KMS-11 (cell line): ENCODE results near the gene ATRIP.
A peak's percentile ranks its signal among the peaks of the same experiment; 100 is the strongest.

Source experiments
- H2AFZ ChIP-seq: fragments of 200-600 bp; sonication (generic); 2 replicates; pipeline ENCODE4 v1.6.1; 2016; ENCODE audit warnings: antibody characterized with exemption, mixed run types, low read depth
- H3K27ac ChIP-seq: fragments of 200-600 bp; sonication (generic); 2 replicates; pipeline ENCODE4 v1.6.1; 2016; ENCODE audit warnings: mild to moderate bottlenecking, mixed run types
- H3K27me3 ChIP-seq: fragments of 200-600 bp; sonication (generic); 2 replicates; pipeline ENCODE4 v1.6.1; 2017; ENCODE audit warnings: mild to moderate bottlenecking, low read depth, mixed run types, moderate library complexity; ENCODE audit not compliant: insufficient read depth
- H3K36me3 ChIP-seq: fragments of 200-600 bp; sonication (generic); 2 replicates; pipeline ENCODE4 v1.6.1; 2017; ENCODE audit warnings: mild to moderate bottlenecking, mixed run types; ENCODE audit not compliant: insufficient read depth
- H3K4me1 ChIP-seq: fragments of 200-600 bp; sonication (generic); 2 replicates; pipeline ENCODE4 v1.6.1; 2016; ENCODE audit warnings: mild to moderate bottlenecking, low read depth, mixed run types; ENCODE audit not compliant: poor library complexity, severe bottlenecking
- H3K4me2 ChIP-seq: fragments of 200-600 bp; sonication (generic); 2 replicates; pipeline ENCODE4 v1.7.0; 2016; ENCODE audit warnings: mild to moderate bottlenecking, mixed run types
- H3K4me3 ChIP-seq: fragments of 200-600 bp; sonication (generic); IDR thresholded peaks from 2 replicates; pipeline ENCODE4 v1.6.1; 2017; ENCODE audit warnings: low read depth, low read length, mixed read lengths; ENCODE audit not compliant: insufficient read depth
- H3K79me2 ChIP-seq: fragments of 200-600 bp; sonication (generic); 2 replicates; pipeline ENCODE4 v1.6.1; 2016; ENCODE audit warnings: low read depth, mixed run types; ENCODE audit not compliant: insufficient read depth
- H3K9ac ChIP-seq: fragments of 200-600 bp; sonication (generic); 2 replicates; pipeline ENCODE4 v1.6.1; 2016; ENCODE audit warnings: mild to moderate bottlenecking, mixed run types
- H4K20me1 ChIP-seq: fragments of 200-600 bp; sonication (generic); 2 replicates; pipeline ENCODE4 v1.6.1; 2016; ENCODE audit warnings: mild to moderate bottlenecking, mixed run types; ENCODE audit not compliant: insufficient read depth
- CTCF ChIP-seq: fragments of 200-600 bp; sonication (generic); conservative IDR thresholded peaks from 2 replicates; pipeline ENCODE4 v1.6.1; 2017; ENCODE audit warnings: low read depth, mild to moderate bottlenecking, antibody characterized with exemption, low read length, moderate library complexity, mixed read lengths

ATRIP gene

GRCh38 chr3:48436855-48437254, 9.7 kb upstream of the ATRIP start:
- Histone ChIP-seq H3K9ac (no peak overlapping the region), H2AFZ (no peak overlapping the region), H3K4me2 (no peak overlapping the region), H4K20me1 (no peaks in the 10 kb centered on the region), H3K4me3 (no peak overlapping the region), H3K79me2 (peaks cover 17% of the 10 kb centered on the region), H3K27me3 (no peaks in the 10 kb centered on the region), H3K4me1 (peaks cover 17% of the 10 kb centered on the region), H3K36me3 (no peaks in the 10 kb centered on the region), H3K27ac (no peak overlapping the region)
- no peak for TF ChIP-seq CTCF

DNA sequence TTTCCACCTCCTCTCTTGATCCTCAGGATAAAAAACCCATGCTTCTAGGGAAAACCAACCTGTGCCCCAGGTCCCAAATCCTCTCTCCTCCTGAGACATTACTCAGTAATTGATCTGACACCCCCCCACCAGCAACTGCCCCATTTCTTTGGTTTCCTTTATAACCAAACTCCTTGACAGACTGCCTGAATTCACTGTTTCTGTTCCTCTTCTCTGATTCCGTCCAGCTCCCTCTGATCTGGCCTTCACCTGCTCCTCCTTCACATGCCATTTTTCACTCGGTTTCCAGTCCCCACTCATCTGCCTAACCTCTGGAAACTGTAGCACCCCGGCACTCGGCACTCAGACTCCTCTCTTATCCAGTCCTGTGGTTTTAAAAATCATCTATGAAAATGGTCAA, 8.7 kb upstream of the ATRIP start:
- Histone ChIP-seq H3K36me3 (no peaks in the 10 kb centered on the region), H2AFZ (no peak overlapping the region), H3K4me3 (no peak overlapping the region), H4K20me1 (no peaks in the 10 kb centered on the region), H3K4me2 (no peak overlapping the region), H3K27ac (no peak overlapping the region), H3K27me3 (no peaks in the 10 kb centered on the region), H3K4me1 (peaks cover 19% of the 10 kb centered on the region), H3K79me2 (peaks cover 19% of the 10 kb centered on the region), H3K9ac (no peak overlapping the region)
- no peak for TF ChIP-seq CTCF

- no peak for TF ChIP-seq CTCF
- Histone ChIP-seq H3K27ac (peak within 1 kb of the TSS; percentile 40; the same call in 1 of the 2 replicates), H3K9ac (peak within 1 kb of the TSS; percentile 39; the same call in 1 of the 2 replicates), H3K79me2 (peaks cover 19% of the 10 kb centered on the region), H3K4me1 (peaks cover 19% of the 10 kb centered on the region), H3K4me2 (peak within 1 kb of the TSS; percentile 71), H3K4me3 (peak within 1 kb of the TSS; percentile 66), H2AFZ (peak within 1 kb of the TSS; percentile 64), H4K20me1 (no peaks in the 10 kb centered on the region), H3K27me3 (no peaks in the 10 kb centered on the region), H3K36me3 (no peaks in the 10 kb centered on the region)
These were observed 6.5 kb upstream of the ATRIP start, which contains the start of the genes CCDC51 and TMA7 for GRCh38 chr3:48439820-48440589. CCDC51 (minus strand) TSS chr3:48440119; CDS start chr3:48435128, 4,991 bp downstream. TMA7 (plus strand) TSS chr3:48440257; CDS start chr3:48440297, 40 bp downstream.

GRCh38 chr3:48440590-48440958, 6.0 kb upstream of the ATRIP start:
- peak overlapping the region; percentile 39; the same call in 1 of the 2 replicates for H3K9ac ChIP-seq
- H3K79me2 ChIP-seq: peaks cover 19% of the 10 kb centered on the region
- peak overlapping the region; percentile 71 for H3K4me2 ChIP-seq
- H4K20me1 ChIP-seq: no peaks in the 10 kb centered on the region
- H3K27ac ChIP-seq: peak overlapping the region; percentile 40; the same call in 1 of the 2 replicates
- peaks cover 16% of the 10 kb centered on the region for H3K4me1 ChIP-seq
- no peaks in the 10 kb centered on the region for H3K36me3 ChIP-seq
- no peaks in the 10 kb centered on the region for H3K27me3 ChIP-seq
- peak overlapping the region; percentile 64; the same call in 1 of the 2 replicates for H2AFZ ChIP-seq
- no peak for TF ChIP-seq CTCF
- H3K4me3 ChIP-seq: peak overlapping the region; percentile 66
